ENCODE measurements around the gene TAOK1. TPM values are rescaled to one million over a fixed set of nuclear protein-coding genes. Genes with fewer than 3 reads are reported as not detected.

TAOK1 gene
- total and polyA plus RNA-seq, 9 of the 15 experiments (the other 6 are each of a cell fraction or from before 2014, with no cell fraction given) = 3.2 to 33.1 (median 16.5) TPM

- no peak for TF ChIP-seq CHAMP1 (IDR thresholded peaks at IDR 0.05)
Observed at GRCh38 chr17:29570521-29570920, 180.4 kb downstream of the TAOK1 start (continued).

- ChIA-PET POLR2A (interaction anchor here (0.6 kb wide), 1 partner anchor 415 kb away, joined by 4 read pairs; no protein-coding TSS in a partner anchor), CTCF (ENCODE audit: low intra/inter-chr PET ratio) (no interaction called here)
- H3K4me2 ChIP-seq (ENCODE audit: insufficient read depth, low read length) = no peak overlapping the region
- H3K9me1 ChIP-seq (ENCODE audit: control insufficient read depth, insufficient read depth, low read length) = peaks cover 3% of the 10 kb centered on the region
- no TSS peak for BruUV-seq (replicated peaks)
- no peaks in the 10 kb centered on the region for H4K20me1 ChIP-seq (replicated peaks; ENCODE audit: control insufficient read depth, insufficient read depth, low read length)
- H2AFZ ChIP-seq (ENCODE audit: low read depth, low read length) = no peak overlapping the region
- FAIRE-seq (no peak), DNase-seq (ENCODE audit: extremely low read depth in 1 of 4, low spot score in 3 of 4) (no peak), ATAC-seq (no peak)
- H3K27me3 ChIP-seq (ENCODE audit: control insufficient read depth in 2 of 2, insufficient read depth in 2 of 2, low read length in 2 of 2) = no peaks in the 10 kb centered on the region
- H3K4me3 ChIP-seq = no peak overlapping the region
- H3K4me1 ChIP-seq (replicated peaks in 1 of 2; ENCODE audit: control insufficient read depth in 2 of 2, insufficient read depth in 2 of 2, low read length in 2 of 2) = peaks cover 3 to 69% of the 10 kb centered on the region in 2 experiments; a peak in 4 of 5 replicates
- H3K36me3 ChIP-seq (ENCODE audit: control insufficient read depth, insufficient read depth, low read length) = peaks cover 32% of the 10 kb centered on the region; the same call in 2 of the 3 replicates
- 79% methylated on average over 5 of the region's 6 CpGs for WGBS (ENCODE audit: insufficient coverage, low coverage, missing lambda C conversion rate)
- intact Hi-C loops (cut with micrococcal nuclease) = no loop called here
- no peak overlapping the region for H3K27ac ChIP-seq (ENCODE audit: extremely low read depth, low read depth, low read length)
- no peaks in the 10 kb centered on the region for H3K9me3 ChIP-seq (replicated peaks; ENCODE audit: control insufficient read depth, insufficient read depth, low read depth, low read length)
- in situ Hi-C loops (cut with MboI) = no loop called here
- no peaks in the 10 kb centered on the region for H3K79me2 ChIP-seq (ENCODE audit: control insufficient read depth, insufficient read depth, low read length)
- H3K9ac ChIP-seq (ENCODE audit: insufficient read depth in 1 of 2, low read depth in 2 of 2, low read length in 2 of 2) = no peak overlapping the region
- TF ChIP-seq RBFOX2 (IDR thresholded peaks at IDR 0.05; ENCODE audit: low read depth, low read length) = no peak
- no peak for TF ChIP-seq ETS1 (conservative IDR thresholded peaks at IDR 0.05; ENCODE audit: control insufficient read depth, low read depth, low read length)
- no peak for TF ChIP-seq FOSL1 (tag; conservative IDR thresholded peaks at IDR 0.05)
- TF ChIP-seq THAP7 (CRISPR knock-in tag; IDR thresholded peaks at IDR 0.05) = no peak
- TF ChIP-seq MECOM (CRISPR knock-in tag; IDR thresholded peaks at IDR 0.05) = no peak
- TF ChIP-seq SRF (CRISPR knock-in tag; IDR thresholded peaks at IDR 0.05) = no peak
- no peak for TF ChIP-seq TBL1XR1 (IDR thresholded peaks at IDR 0.05; ENCODE audit: low read length in 2 of 2)
- TF ChIP-seq ZNF140 (CRISPR knock-in tag; IDR thresholded peaks at IDR 0.05) = no peak
- no peak for TF ChIP-seq ZNF3 (CRISPR knock-in tag; IDR thresholded peaks at IDR 0.05)
- TF ChIP-seq CCNT2 (IDR thresholded peaks at IDR 0.05; ENCODE audit: borderline replicate concordance, extremely low read depth, insufficient read length, low read depth, low read length) = no peak
- TF ChIP-seq PCBP2 (IDR thresholded peaks at IDR 0.05; ENCODE audit: low read depth, low read length, poor library complexity, severe bottlenecking) = no peak
- TF ChIP-seq MCM5 (IDR thresholded peaks at IDR 0.05; ENCODE audit: low read depth) = no peak
- no peak for TF ChIP-seq PHTF2 (CRISPR knock-in tag; IDR thresholded peaks at IDR 0.05)
- no peak for TF ChIP-seq ATF6 (CRISPR knock-in tag; IDR thresholded peaks at IDR 0.05)
Observed at GRCh38 chr17:29571486-29571882, 181.3 kb downstream of the TAOK1 start.

All from K562 (cell line).